SH-SY5Y (cell line): ENCODE data around the gene KLC1.

Experiments
- GATA2 ChIP-seq: IDR thresholded peaks from 2 replicates; pipeline ENCODE4 v1.6.1; 2011; ENCODE audit warnings: mild to moderate bottlenecking, low read depth, low read length
- GATA3 ChIP-seq: IDR thresholded peaks from 2 replicates; pipeline ENCODE4 v1.6.1; 2011; ENCODE audit warnings: low read depth, mild to moderate bottlenecking, low read length, moderate library complexity

Gene KLC1

DNA sequence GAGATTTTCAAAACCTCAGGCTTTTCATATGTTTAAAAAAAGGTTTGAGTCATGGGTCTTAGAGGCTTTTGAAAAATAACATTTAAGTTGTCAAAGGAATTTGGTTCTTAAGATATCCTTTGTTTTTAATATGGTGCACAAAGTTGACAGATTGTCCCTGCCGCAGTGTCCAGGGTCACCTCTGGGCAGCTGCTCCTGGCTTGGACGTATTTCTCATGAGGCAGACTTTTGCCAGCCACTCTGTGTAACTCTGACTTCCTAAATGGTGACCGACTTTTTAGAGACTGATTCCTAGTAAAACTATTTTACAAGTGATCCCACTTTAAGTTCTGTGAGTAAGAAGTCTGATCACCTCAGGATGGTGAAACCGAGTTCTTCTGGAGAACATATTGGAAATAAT, 58.7 kb downstream of the KLC1 start:
- no peak for TF ChIP-seq GATA3
- TF ChIP-seq GATA2 = no peak

GRCh38 chr14:103688441-103688840, 59.4 kb downstream of the KLC1 start:
- TF ChIP-seq GATA3 = no peak
- no peak for TF ChIP-seq GATA2

DNA sequence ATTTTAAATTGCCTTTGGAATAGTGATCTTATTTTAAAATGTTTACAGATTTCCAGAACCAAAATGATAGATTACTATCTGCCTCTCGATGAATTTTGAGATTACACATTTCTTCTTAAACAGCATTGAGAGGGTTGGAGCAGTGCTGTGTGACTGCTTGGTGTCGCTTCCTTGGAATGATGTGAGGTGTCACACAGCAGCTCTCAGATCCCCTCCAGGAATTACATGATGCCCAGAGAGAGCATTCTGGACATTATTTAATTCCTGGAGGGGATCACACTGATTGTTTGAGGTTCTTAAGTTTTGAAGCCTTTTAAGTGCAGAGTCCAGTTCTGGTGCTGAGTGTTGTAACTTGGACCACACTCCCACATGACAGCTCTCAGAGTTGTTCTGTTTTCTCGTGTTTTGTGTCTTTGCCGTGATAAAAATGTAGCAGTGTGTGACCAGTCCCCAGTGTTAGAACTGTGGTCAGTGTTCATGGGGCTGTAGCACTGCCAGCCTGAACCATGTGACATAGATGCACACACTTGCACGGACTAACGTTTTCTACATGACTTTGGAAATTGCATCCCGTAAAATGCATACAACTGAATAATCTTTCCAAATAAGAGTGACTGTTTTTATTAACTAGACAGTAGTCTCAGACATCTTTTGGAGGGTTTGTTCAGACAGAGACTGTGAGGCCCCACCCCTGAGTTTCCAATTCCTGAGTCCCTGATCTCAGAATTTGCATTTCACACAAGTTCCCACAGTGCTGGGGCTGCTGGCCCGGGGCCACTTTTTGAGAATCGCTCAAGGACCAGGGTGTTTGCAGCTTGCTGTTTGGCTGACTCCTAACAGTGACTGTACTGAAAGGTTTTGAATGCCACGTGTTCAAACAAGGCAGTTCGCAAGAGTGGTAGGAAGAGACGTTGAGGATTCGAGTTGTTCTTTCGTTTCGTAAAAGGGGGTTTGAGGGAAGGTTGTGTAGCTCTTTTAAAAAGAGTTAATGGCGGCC, 60.2 kb downstream of the KLC1 start:
- TF ChIP-seq GATA3 (no peak), GATA2 (no peak)

DNA sequence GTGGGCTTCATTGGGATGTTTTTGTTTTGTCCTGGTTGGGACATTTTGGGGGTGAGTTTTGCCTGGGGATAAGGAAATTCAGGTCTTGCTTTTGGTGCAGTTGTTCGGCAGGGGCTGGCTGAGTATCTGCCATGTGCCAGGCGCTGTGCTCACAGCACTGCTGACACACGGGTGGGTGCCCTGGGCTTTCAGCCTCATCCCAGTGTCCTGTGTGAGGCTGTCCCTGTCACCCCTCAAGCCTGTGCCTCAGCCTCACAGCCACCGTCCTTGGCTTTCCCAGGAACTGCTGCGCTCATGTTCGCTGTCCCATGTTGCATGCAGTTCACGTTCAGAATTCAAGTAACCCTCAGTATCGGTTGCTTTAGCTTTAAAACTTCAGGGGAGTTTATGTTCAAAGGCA, 61.3 kb downstream of the KLC1 start:
- TF ChIP-seq GATA3 (no peak), GATA2 (no peak)

DNA sequence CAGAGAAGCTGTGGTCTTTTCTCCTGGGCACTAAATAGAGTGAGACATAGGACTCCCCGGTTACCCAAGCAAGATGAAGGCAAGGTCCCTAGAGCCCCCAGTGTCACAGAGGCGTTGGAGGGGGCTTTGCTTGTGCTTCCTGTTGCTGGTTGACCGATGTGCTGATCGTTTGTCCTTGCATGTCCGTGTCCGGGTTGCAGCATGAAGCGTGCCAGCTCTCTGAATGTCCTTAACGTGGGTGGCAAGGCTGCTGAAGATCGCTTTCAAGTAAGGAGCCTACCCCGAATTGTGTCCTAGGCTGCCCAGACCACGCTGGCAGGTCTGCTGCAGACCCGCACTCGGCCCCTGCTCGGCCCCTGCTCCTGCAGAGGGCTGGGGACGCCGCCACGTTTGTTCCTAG, 63.1 kb downstream of the KLC1 start:
- no peak for TF ChIP-seq GATA2
- TF ChIP-seq GATA3 = no peak

DNA sequence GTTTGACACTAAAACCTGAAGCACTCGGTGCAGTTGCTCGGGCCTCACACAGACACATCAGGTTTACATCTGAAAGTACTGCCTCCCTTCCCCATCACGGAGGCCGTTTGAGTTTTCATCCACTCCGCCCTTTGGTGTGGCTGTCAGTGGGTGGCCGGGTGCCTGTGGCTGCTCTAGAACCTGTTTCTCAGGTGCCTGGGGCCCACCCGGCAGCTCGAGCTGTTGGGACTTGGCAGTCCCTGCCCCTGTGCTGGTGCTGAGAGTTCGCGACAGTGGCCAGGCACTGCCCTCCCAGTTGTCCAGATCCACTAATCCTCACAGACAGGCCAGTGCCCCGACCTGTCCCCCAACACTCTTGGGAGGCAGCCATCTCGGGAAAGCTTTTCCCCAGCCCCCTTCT, 63.9 kb downstream of the KLC1 start:
- no peak for TF ChIP-seq GATA3
- TF ChIP-seq GATA2 = no peak

DNA sequence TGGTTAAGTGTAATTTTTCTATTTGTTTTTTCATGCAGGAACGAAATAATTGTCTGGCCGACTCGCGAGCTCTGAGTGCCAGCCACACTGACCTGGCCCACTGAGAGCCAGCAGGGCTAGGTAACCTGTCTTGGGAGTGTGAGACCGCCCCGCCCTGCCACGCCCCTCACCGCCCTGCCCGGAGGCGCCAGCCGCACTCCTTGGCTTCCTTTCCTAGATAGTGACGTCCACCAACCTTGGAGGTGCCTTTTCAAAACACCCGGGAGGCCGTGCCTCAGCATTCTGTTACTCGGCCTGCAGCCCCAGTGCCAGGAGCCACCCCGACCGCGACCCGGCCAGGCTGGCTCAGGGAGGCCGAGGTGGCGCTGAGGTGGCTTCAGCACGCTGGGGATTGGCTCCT, 64.5 kb downstream of the KLC1 start:
- TF ChIP-seq GATA2 (no peak), GATA3 (no peak)

GRCh38 chr14:103694572-103695026, 65.6 kb downstream of the KLC1 start:
- TF ChIP-seq GATA2 = no peak
- TF ChIP-seq GATA3 = no peak

- TF ChIP-seq GATA3 = no peak
- no peak for TF ChIP-seq GATA2
Measured at GRCh38 chr14:103695296-103696069, 66.5 kb downstream of the KLC1 start.

DNA sequence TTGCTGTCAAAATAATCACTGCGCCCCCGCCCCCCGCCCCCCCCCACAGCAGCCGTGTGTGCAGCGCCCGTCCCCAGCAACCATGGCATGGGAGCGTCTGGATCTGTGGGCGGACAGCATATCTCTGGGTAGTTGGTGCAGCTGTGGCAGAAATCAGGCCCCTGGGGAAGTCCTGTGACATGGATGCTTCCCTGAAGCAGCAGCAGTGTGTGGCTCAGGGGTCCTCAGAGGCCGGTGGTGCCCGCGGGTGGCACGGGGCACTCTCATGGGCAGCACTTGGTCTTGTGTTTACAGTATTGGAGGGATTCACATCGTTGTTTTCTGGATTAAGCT, 67.0 kb downstream of the KLC1 start:
- no peak for TF ChIP-seq GATA3
- TF ChIP-seq GATA2 = no peak

DNA sequence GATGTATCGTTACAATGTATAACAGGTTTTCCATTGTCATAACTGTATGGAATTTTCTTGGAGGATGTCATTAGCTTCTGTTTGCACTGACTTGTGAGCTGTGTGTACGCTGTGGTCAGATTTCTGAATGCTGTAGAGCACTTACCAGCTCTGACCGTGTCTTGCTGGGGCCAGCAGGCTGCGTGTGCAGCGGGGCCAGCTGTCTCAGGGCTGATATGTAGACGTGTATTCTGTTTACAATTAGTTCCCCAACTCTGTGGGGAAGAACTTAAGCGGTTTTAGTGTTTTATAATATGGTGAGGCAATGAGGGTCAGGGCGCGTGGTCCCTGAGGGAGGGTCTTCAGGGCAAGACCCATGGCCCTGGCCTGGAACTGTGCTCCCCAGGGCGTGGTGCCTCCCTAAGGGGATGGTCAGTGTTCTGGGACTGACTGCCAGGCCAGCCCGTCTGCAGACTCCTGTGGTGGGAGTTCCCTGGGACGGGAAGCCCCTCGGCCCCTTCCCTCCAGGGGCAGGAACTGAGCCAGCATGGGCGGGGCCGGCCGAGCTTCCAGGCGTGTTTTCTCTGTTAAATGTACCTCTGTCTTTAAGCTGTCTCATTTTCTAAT, 67.6 kb downstream of the KLC1 start:
- TF ChIP-seq GATA2 (no peak), GATA3 (no peak)

- TF ChIP-seq GATA2 (no peak), GATA3 (no peak)
Measured at GRCh38 chr14:103697206-103697602, 68.2 kb downstream of the KLC1 start.

DNA sequence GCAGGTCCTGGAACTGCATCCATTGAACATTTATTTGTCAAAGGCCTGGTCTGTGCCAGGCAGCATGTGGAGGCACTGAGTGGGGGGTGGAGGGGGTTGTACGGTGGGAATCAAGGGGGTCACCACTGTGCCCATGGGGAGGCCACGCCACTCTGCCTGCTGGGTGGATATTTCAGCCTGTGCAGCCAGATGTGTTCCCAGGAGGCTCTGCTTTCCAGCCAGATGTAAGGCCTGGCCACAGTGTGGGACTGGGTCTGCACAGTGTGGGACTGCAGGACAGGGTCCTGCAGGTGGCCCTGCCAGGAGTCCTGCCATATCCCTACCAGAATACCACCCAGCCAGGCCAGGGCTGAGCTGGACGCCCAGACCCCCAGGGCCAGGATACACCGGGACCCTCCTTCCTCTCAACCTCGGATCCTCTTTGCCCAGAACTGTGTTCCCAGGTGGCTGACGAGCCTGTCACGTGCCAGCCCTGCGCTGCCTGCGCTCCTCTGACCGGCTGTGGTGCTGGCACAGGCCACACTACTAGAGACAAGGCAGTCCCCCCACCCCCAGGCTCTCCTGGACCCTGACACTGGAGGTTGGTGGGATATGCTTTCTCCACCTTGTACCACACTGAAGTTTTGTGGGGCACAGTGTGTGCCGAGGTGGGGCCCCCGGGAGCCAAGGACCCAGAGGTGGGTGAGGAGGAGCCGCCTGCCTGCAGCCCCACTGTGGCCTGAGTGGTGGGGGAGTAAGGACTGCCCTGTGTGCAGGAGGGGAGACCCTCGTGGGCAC, 68.8 kb downstream of the KLC1 start:
- no peak for TF ChIP-seq GATA2
- no peak for TF ChIP-seq GATA3

DNA sequence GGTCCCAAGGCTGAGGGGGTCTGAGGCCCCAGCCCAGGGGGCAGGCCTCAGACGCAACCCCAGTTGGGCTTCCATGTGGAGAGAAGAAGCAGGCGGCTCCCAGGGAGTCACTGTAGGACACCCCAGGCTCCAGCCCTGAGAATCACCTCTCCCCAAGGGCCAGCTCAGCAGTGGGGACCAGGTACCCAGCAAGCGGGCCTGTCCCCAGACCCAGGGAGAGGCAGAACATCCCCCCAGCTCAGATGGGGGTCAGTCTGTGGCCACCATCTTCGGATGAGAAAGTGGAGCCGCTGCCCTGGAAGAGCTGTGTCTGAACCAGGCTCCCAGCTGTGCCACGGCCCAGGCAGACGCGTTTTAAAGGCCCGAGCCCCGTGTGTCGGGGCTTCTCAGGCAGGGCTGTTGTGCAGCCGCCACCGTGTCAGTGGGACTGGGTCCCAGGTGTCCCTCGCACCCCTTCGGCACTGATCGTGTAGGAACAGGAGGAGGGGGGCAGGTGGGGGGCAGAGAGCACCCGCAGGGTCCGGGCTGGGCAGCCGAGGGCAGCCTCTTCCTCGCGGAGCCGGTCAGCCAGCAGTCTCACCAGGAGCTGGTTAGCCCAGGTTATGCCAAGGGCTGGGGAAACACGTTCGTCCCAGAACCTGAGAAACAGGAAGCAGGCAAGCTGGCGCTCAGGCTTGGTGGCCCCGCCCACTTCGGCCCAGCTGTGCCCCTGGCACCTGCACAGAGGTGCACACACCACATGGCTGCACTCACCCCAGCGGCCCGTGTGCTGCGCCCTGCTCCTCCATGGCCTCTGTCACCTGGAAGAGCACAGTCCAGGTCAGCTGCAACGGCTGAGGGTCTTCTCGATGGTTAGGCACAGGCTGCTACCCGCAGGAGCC, 69.6 kb downstream of the KLC1 start:
- TF ChIP-seq GATA3 = no peak
- no peak for TF ChIP-seq GATA2
